Astrocyte of the cerebellum (primary cell): ENCODE results near the gene PTX3.

Experiments used
- DNase-seq: peaks from one replicate; pipeline ENCODE4 v3.0.0-alpha.2; 2011; ENCODE audit warnings: low read depth
- H3K4me3 ChIP-seq: 2 replicates; pipeline ENCODE4 v1.5.1; 2011; ENCODE audit warnings: mild to moderate bottlenecking, low read depth, low read length, moderate library complexity
- CTCF ChIP-seq: IDR thresholded peaks from 2 replicates; pipeline ENCODE4 v1.5.1; 2012; ENCODE audit warnings: low read length, low read depth, moderate library complexity, mild to moderate bottlenecking; ENCODE audit errors: missing control alignments
- in situ Hi-C: cut with HindIII; loops from 2 replicates; pipeline ENCODE4 v1.10.0; 2017; ENCODE audit warnings: low sequenced_read_pairs

The PTX3 gene

GRCh38 chr3:157417247-157417646, 19.4 kb upstream of the PTX3 start:
- in situ Hi-C loops: no loop called here
- no peak for DNase-seq

GRCh38 chr3:157418104-157418503, 18.5 kb upstream of the PTX3 start:
- H3K4me3 ChIP-seq: no peak overlapping the region
- TF ChIP-seq CTCF: no peak
- no peak for DNase-seq
- in situ Hi-C loops: no loop called here

More at GRCh38 chr3:157417247-157417646, 19.4 kb upstream of the PTX3 start:
- no peak for TF ChIP-seq CTCF
- H3K4me3 ChIP-seq: no peak overlapping the region

GRCh38 chr3:157420606-157421130, 16.0 kb upstream of the PTX3 start:
- no peak for TF ChIP-seq CTCF
- in situ Hi-C loops: no loop called here
- no peak overlapping the region for H3K4me3 ChIP-seq
- no peak for DNase-seq

- DNase-seq: no peak
- TF ChIP-seq CTCF: no peak
- no peak overlapping the region for H3K4me3 ChIP-seq
- in situ Hi-C loops: no loop called here
Observed at GRCh38 chr3:157423337-157423736, 13.3 kb upstream of the PTX3 start.

- no peak for TF ChIP-seq CTCF
- in situ Hi-C loops: no loop called here
- no peak for DNase-seq
- H3K4me3 ChIP-seq: no peak overlapping the region
Observed at GRCh38 chr3:157427901-157428300, 8.7 kb upstream of the PTX3 start.

- TF ChIP-seq CTCF: no peak
- no peak overlapping the region for H3K4me3 ChIP-seq
- DNase-seq: no peak
- in situ Hi-C loops: no loop called here
Observed at GRCh38 chr3:157428853-157429252, 7.8 kb upstream of the PTX3 start.

GRCh38 chr3:157429708-157430107, 6.9 kb upstream of the PTX3 start:
- DNase-seq: no peak
- TF ChIP-seq CTCF: no peak
- in situ Hi-C loops: no loop called here

More at GRCh38 chr3:157429708-157430107, 6.9 kb upstream of the PTX3 start:
- no peak overlapping the region for H3K4me3 ChIP-seq
